HEK293 (cell line): Measurements from ENCODE around the gene CTRB1.

Source experiments
- GFI1B ChIP-seq: fragments of 450-650 bp; formaldehyde crosslinking; IDR thresholded peaks from 2 replicates; pipeline ENCODE4 v1.5.1; 2016; ENCODE audit warnings: missing biosample characterization, missing genetic modification characterization
- HOXC10 ChIP-seq: sonication (generic); formaldehyde crosslinking; IDR thresholded peaks from 2 replicates; pipeline ENCODE4 v1.8.1; 2023; ENCODE audit warnings: mild to moderate bottlenecking, missing genetic modification reagents
- KLF1 ChIP-seq: fragments of 450-650 bp; formaldehyde crosslinking; IDR thresholded peaks from 2 replicates; pipeline ENCODE4 v1.5.1; 2016; ENCODE audit warnings: missing biosample characterization, missing genetic modification characterization
- TRIM28 ChIP-seq: IDR thresholded peaks from 2 replicates; pipeline ENCODE4 v1.6.1; 2011; ENCODE audit warnings: low read length, control low read depth, borderline replicate concordance
- YY1 ChIP-seq: fragments of 450-650 bp; formaldehyde crosslinking; IDR thresholded peaks from 2 replicates; pipeline ENCODE4 v1.5.1; 2018; ENCODE audit warnings: missing biosample characterization, missing genetic modification characterization
- ZFHX2 ChIP-seq: fragments of 450-650 bp; formaldehyde crosslinking; conservative IDR thresholded peaks from 2 replicates; pipeline ENCODE4 v1.5.1; 2016; ENCODE audit warnings: missing biosample characterization, missing genetic modification characterization
- ZNF239 ChIP-seq: fragments of 450-650 bp; formaldehyde crosslinking; IDR thresholded peaks from 2 replicates; pipeline ENCODE4 v1.5.1; 2016; ENCODE audit warnings: missing biosample characterization, missing genetic modification characterization
- ZNF530 ChIP-seq: fragments of 450-650 bp; formaldehyde crosslinking; IDR thresholded peaks from 2 replicates; pipeline ENCODE4 v1.5.1; 2016; ENCODE audit warnings: low read depth, missing biosample characterization, missing genetic modification characterization
- ZNF555 ChIP-seq: fragments of 450-650 bp; formaldehyde crosslinking; conservative IDR thresholded peaks from 2 replicates; pipeline ENCODE4 v1.5.1; 2017; ENCODE audit warnings: missing biosample characterization, mild to moderate bottlenecking, missing genetic modification characterization, inconsistent platforms
- ZNF560 ChIP-seq: fragments of 450-650 bp; formaldehyde crosslinking; IDR thresholded peaks from 2 replicates; pipeline ENCODE4 v1.5.1; 2017; ENCODE audit warnings: missing biosample characterization, missing genetic modification characterization, borderline replicate concordance
- ZNF777 ChIP-seq: fragments of 450-650 bp; formaldehyde crosslinking; IDR thresholded peaks from 2 replicates; pipeline ENCODE4 v1.5.1; 2017; ENCODE audit warnings: missing biosample characterization, missing genetic modification characterization, borderline replicate concordance
- ZNF843 ChIP-seq: fragments of 450-650 bp; formaldehyde crosslinking; IDR thresholded peaks from 2 replicates; pipeline ENCODE4 v1.5.1; 2016; ENCODE audit warnings: missing biosample characterization, missing genetic modification characterization
- TF ChIP-seq, protein P1 (sequence below): fragments of 450-650 bp; formaldehyde crosslinking; IDR thresholded peaks from 2 replicates; pipeline ENCODE4 v1.5.1; 2016; ENCODE audit warnings: missing biosample characterization, missing genetic modification characterization, borderline replicate concordance
- TF ChIP-seq, protein P2 (sequence below): fragments of 450-650 bp; formaldehyde crosslinking; IDR thresholded peaks from 2 replicates; pipeline ENCODE4 v1.5.1; 2017; ENCODE audit warnings: missing biosample characterization, missing genetic modification characterization
- TF ChIP-seq, protein P3 (sequence below): fragments of 450-650 bp; formaldehyde crosslinking; IDR thresholded peaks from 2 replicates; pipeline ENCODE4 v1.5.1; 2016; ENCODE audit warnings: missing biosample characterization, missing genetic modification characterization
- TF ChIP-seq, protein P4 (sequence below): fragments of 450-650 bp; formaldehyde crosslinking; IDR thresholded peaks from 2 replicates; pipeline ENCODE4 v1.5.1; 2016; ENCODE audit warnings: missing biosample characterization, missing genetic modification characterization
- TF ChIP-seq, protein P5 (sequence below): fragments of 450-650 bp; formaldehyde crosslinking; conservative IDR thresholded peaks from 2 replicates; pipeline ENCODE4 v1.5.1; 2016; ENCODE audit warnings: low read depth, missing biosample characterization, missing genetic modification characterization
- TF ChIP-seq, protein P6 (sequence below): fragments of 450-650 bp; formaldehyde crosslinking; IDR thresholded peaks from 2 replicates; pipeline ENCODE4 v1.5.1; 2017; ENCODE audit warnings: missing biosample characterization, missing genetic modification characterization
- TF ChIP-seq, protein P7 (sequence below): fragments of 450-650 bp; formaldehyde crosslinking; IDR thresholded peaks from 2 replicates; pipeline ENCODE4 v1.5.1; 2017; ENCODE audit warnings: missing biosample characterization, missing genetic modification characterization

CTRB1 gene

DNA sequence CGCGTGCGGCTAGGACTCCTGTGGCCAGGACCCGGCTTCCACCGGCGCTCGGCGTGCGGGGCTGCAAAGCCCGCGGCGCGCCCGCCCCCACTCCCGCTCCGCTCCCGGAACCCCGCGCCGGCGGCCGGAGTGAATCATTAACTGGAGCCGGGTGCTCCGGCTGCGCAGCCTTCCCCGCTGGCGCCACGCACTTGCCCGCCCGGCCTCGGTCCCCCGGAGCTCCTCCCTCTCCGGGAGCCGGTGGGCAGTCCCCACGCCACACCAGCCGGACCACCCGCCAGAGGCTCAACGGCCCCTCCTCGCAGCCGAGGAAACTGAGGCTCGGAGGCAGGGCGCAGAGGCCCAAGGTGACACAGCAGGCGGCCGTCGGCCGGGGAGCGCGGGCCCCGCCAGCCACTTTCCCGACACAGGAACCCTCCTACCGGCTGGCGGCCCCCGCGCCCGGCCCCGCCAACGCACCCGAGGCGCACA is 32.1 kb downstream of the CTRB1 start (continued):
- TF ChIP-seq, protein P1, sequence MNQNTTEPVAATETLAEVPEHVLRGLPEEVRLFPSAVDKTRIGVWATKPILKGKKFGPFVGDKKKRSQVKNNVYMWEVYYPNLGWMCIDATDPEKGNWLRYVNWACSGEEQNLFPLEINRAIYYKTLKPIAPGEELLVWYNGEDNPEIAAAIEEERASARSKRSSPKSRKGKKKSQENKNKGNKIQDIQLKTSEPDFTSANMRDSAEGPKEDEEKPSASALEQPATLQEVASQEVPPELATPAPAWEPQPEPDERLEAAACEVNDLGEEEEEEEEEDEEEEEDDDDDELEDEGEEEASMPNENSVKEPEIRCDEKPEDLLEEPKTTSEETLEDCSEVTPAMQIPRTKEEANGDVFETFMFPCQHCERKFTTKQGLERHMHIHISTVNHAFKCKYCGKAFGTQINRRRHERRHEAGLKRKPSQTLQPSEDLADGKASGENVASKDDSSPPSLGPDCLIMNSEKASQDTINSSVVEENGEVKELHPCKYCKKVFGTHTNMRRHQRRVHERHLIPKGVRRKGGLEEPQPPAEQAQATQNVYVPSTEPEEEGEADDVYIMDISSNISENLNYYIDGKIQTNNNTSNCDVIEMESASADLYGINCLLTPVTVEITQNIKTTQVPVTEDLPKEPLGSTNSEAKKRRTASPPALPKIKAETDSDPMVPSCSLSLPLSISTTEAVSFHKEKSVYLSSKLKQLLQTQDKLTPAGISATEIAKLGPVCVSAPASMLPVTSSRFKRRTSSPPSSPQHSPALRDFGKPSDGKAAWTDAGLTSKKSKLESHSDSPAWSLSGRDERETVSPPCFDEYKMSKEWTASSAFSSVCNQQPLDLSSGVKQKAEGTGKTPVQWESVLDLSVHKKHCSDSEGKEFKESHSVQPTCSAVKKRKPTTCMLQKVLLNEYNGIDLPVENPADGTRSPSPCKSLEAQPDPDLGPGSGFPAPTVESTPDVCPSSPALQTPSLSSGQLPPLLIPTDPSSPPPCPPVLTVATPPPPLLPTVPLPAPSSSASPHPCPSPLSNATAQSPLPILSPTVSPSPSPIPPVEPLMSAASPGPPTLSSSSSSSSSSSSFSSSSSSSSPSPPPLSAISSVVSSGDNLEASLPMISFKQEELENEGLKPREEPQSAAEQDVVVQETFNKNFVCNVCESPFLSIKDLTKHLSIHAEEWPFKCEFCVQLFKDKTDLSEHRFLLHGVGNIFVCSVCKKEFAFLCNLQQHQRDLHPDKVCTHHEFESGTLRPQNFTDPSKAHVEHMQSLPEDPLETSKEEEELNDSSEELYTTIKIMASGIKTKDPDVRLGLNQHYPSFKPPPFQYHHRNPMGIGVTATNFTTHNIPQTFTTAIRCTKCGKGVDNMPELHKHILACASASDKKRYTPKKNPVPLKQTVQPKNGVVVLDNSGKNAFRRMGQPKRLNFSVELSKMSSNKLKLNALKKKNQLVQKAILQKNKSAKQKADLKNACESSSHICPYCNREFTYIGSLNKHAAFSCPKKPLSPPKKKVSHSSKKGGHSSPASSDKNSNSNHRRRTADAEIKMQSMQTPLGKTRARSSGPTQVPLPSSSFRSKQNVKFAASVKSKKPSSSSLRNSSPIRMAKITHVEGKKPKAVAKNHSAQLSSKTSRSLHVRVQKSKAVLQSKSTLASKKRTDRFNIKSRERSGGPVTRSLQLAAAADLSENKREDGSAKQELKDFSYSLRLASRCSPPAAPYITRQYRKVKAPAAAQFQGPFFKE (tag by site-specific recombination) = no peak
- TF ChIP-seq, protein P2, sequence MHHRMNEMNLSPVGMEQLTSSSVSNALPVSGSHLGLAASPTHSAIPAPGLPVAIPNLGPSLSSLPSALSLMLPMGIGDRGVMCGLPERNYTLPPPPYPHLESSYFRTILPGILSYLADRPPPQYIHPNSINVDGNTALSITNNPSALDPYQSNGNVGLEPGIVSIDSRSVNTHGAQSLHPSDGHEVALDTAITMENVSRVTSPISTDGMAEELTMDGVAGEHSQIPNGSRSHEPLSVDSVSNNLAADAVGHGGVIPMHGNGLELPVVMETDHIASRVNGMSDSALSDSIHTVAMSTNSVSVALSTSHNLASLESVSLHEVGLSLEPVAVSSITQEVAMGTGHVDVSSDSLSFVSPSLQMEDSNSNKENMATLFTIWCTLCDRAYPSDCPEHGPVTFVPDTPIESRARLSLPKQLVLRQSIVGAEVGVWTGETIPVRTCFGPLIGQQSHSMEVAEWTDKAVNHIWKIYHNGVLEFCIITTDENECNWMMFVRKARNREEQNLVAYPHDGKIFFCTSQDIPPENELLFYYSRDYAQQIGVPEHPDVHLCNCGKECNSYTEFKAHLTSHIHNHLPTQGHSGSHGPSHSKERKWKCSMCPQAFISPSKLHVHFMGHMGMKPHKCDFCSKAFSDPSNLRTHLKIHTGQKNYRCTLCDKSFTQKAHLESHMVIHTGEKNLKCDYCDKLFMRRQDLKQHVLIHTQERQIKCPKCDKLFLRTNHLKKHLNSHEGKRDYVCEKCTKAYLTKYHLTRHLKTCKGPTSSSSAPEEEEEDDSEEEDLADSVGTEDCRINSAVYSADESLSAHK (tag by site-specific recombination) = no peak
- TF ChIP-seq TRIM28 = no peak
- no peak for TF ChIP-seq ZNF560 (tag by site-specific recombination)
- no peak for TF ChIP-seq ZNF239 (tag by site-specific recombination)
- no peak for TF ChIP-seq YY1
- TF ChIP-seq ZNF530 (tag by site-specific recombination) = no peak
- no peak for TF ChIP-seq ZNF843 (tag by site-specific recombination)
- no peak for TF ChIP-seq GFI1B (tag by site-specific recombination)
- no peak for TF ChIP-seq HOXC10 (CRISPR knock-in tag)
- TF ChIP-seq ZNF555 (tag by site-specific recombination) = no peak
- TF ChIP-seq, protein P3, sequence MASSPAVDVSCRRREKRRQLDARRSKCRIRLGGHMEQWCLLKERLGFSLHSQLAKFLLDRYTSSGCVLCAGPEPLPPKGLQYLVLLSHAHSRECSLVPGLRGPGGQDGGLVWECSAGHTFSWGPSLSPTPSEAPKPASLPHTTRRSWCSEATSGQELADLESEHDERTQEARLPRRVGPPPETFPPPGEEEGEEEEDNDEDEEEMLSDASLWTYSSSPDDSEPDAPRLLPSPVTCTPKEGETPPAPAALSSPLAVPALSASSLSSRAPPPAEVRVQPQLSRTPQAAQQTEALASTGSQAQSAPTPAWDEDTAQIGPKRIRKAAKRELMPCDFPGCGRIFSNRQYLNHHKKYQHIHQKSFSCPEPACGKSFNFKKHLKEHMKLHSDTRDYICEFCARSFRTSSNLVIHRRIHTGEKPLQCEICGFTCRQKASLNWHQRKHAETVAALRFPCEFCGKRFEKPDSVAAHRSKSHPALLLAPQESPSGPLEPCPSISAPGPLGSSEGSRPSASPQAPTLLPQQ = peak; percentile 63
- TF ChIP-seq, protein P4, sequence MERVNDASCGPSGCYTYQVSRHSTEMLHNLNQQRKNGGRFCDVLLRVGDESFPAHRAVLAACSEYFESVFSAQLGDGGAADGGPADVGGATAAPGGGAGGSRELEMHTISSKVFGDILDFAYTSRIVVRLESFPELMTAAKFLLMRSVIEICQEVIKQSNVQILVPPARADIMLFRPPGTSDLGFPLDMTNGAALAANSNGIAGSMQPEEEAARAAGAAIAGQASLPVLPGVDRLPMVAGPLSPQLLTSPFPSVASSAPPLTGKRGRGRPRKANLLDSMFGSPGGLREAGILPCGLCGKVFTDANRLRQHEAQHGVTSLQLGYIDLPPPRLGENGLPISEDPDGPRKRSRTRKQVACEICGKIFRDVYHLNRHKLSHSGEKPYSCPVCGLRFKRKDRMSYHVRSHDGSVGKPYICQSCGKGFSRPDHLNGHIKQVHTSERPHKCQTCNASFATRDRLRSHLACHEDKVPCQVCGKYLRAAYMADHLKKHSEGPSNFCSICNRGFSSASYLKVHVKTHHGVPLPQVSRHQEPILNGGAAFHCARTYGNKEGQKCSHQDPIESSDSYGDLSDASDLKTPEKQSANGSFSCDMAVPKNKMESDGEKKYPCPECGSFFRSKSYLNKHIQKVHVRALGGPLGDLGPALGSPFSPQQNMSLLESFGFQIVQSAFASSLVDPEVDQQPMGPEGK (tag by site-specific recombination) = peak; percentile 28; the same call in 1 of the 2 replicates
- TF ChIP-seq ZNF777 = no peak
- peak; percentile 66; the same call in 1 of the 2 replicates for TF ChIP-seq ZFHX2 (tag by site-specific recombination)
- TF ChIP-seq, protein P5, sequence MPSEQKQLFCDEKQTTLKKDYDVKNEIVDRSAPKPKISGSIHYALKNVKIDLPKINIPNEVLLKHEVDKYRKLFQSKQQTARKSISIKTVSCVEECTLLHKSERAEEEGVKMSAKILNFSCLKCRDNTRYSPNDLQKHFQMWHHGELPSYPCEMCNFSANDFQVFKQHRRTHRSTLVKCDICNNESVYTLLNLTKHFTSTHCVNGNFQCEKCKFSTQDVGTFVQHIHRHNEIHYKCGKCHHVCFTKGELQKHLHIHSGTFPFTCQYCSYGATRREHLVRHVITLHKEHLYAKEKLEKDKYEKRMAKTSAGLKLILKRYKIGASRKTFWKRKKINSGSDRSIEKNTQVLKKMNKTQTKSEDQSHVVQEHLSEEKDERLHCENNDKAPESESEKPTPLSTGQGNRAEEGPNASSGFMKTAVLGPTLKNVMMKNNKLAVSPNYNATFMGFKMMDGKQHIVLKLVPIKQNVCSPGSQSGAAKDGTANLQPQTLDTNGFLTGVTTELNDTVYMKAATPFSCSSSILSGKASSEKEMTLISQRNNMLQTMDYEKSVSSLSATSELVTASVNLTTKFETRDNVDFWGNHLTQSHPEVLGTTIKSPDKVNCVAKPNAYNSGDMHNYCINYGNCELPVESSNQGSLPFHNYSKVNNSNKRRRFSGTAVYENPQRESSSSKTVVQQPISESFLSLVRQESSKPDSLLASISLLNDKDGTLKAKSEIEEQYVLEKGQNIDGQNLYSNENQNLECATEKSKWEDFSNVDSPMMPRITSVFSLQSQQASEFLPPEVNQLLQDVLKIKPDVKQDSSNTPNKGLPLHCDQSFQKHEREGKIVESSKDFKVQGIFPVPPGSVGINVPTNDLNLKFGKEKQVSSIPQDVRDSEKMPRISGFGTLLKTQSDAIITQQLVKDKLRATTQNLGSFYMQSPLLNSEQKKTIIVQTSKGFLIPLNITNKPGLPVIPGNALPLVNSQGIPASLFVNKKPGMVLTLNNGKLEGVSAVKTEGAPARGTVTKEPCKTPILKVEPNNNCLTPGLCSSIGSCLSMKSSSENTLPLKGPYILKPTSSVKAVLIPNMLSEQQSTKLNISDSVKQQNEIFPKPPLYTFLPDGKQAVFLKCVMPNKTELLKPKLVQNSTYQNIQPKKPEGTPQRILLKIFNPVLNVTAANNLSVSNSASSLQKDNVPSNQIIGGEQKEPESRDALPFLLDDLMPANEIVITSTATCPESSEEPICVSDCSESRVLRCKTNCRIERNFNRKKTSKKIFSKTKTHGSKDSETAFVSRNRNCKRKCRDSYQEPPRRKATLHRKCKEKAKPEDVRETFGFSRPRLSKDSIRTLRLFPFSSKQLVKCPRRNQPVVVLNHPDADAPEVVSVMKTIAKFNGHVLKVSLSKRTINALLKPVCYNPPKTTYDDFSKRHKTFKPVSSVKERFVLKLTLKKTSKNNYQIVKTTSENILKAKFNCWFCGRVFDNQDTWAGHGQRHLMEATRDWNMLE (tag by site-specific recombination) = no peak
- TF ChIP-seq KLF1 (tag by site-specific recombination) = no peak
- TF ChIP-seq, protein P6, sequence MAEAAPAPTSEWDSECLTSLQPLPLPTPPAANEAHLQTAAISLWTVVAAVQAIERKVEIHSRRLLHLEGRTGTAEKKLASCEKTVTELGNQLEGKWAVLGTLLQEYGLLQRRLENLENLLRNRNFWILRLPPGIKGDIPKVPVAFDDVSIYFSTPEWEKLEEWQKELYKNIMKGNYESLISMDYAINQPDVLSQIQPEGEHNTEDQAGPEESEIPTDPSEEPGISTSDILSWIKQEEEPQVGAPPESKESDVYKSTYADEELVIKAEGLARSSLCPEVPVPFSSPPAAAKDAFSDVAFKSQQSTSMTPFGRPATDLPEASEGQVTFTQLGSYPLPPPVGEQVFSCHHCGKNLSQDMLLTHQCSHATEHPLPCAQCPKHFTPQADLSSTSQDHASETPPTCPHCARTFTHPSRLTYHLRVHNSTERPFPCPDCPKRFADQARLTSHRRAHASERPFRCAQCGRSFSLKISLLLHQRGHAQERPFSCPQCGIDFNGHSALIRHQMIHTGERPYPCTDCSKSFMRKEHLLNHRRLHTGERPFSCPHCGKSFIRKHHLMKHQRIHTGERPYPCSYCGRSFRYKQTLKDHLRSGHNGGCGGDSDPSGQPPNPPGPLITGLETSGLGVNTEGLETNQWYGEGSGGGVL = 0 out of 2 replicates have a peak, but pooled peaks have one; percentile 10
- TF ChIP-seq, protein P7, sequence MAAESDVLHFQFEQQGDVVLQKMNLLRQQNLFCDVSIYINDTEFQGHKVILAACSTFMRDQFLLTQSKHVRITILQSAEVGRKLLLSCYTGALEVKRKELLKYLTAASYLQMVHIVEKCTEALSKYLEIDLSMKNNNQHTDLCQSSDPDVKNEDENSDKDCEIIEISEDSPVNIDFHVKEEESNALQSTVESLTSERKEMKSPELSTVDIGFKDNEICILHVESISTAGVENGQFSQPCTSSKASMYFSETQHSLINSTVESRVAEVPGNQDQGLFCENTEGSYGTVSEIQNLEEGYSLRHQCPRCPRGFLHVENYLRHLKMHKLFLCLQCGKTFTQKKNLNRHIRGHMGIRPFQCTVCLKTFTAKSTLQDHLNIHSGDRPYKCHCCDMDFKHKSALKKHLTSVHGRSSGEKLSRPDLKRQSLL (tag by site-specific recombination) = no peak
